DMS53 (cell line): Measurements from ENCODE around the gene TSSC4.

Experiments used
- DNase-seq: peaks from one replicate; lab custom pipeline; 2025; lab: John Stamatoyannopoulos, UW

TSSC4 gene

GRCh38 chr11:2434506-2435255 is 34.1 kb downstream of the TSSC4 start:
- no peak for DNase-seq

DNA sequence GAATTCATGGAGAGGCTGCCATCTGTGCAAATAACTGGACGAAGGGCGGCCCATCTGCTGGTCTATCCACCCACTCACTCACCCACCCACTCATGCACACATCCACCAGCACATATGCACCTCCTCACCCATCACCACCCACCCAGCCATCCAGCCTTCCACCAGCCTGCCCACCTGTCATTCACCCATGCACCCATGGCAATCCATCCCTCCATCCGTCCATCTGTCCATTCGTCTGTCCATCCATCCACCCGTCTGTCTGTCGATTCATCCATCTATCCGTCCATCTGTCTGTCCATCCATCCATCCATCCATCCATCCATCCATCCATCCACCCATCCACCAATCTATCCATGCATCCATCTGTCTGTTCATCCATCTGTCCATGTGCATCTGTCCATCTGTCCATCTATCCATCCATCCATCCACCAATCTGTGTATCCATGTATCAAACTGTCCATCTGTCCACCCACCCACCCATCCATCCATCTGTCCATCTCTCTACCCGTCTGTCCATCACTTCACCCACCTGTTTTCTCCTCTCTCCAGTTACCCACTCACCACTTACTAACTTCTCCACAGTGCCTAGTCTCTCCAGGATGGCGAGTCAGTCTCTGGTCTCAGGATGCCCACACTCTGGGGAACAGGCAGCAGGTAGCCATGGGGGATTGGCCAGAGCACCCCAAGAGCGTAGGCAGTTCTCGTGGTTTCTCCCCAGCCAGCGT is 34.9 kb downstream of the TSSC4 start:
- no peak for DNase-seq

GRCh38 chr11:2436013-2436520 is 35.5 kb downstream of the TSSC4 start:
- no peak for DNase-seq

DNA sequence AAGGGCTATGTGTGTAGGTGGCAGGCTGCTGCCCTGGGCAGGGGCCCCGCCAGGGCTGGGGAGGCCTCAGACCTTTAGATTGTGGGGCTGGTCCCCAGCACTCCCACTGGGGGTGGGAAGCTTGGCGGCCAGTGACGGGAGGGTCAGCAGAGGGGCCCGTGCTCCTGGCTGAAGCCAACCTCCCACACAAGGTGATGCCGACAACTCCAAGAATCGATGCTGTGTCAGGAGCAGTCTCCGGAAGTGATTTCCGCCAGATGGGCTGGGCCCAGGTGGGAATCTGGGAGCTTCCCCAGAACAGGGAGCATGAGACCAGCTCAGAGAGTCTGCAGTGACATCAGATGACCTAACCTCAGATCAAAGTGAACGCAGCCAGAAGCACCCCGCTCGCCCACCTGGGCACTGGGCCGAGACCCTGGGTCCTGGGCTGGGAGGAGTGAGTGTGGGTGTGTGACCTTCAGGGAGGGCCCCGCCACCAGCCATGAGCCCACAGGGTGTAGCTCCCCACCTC is 36.0 kb downstream of the TSSC4 start:
- no peak for DNase-seq

GRCh38 chr11:2437516-2437915 is 37.0 kb downstream of the TSSC4 start:
- DNase-seq, result no peak

DNA sequence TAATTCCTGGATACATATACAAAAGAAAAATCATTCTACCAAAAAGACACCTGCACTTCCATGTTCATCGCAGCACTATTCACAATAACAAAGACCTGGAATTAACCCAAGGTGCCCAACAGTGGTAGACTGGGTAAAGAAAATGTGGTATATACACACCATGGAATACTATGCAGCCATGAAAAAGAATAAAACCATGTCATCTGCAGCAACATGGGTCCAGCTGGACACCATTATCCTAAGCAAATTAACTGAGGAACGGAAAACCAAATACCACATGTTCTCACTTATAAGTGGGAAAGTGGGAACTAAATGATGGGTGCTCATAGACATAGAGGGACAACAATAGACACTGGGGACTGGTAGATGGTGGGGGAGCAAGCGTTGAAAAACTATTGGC is 39.3 kb downstream of the TSSC4 start:
- no peak for DNase-seq

DNA sequence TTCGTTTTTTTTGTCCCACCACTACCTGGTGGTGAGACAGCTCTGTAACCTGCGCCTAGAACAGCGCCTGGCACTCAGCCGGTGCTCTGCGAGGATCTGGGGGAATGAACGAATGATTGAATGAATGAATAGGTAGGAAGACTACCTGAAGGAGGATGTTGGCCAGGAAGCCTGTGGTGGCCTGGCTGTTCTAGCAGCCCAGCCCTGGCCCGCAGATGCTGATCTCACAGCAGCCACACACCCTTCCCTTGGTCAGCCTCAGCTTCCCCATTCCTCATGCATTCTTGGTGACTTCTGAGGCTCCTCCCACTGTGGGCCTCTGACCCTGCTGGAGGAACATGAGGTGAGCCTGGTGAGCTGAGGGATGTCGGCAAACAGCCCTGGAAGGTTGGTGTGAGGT is 40.1 kb downstream of the TSSC4 start:
- DNase-seq, result no peak

- DNase-seq, result no peak
These were observed 40.6 kb downstream of the TSSC4 start for GRCh38 chr11:2441171-2441570.

- no peak for DNase-seq
These were observed 42.0 kb downstream of the TSSC4 start for GRCh38 chr11:2442589-2442988.

DNA sequence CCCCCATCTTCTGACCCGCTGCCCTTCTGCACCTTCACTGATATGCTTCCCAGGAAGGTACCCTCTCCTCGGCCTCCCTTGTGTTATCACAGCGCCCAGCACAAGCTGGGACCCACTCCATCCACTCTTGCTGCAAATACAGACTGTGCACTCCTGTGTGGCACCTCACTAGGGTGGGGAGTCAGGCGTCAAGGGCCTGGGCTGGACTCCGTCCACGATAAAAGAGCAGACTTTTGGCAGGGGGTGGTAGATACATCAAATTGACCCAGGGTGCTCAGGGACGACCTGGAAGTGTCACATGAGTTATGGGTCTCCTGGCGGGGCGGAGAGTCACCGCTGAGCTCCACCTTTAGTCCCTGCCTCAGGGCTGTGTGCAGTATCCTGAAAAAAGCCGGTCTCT is 42.9 kb downstream of the TSSC4 start:
- DNase-seq, result no peak

GRCh38 chr11:2443881-2444820 is 43.6 kb downstream of the TSSC4 start, which contains the start of gene TRPM5:
TRPM5 (minus strand) TSS chr11:2444514; CDS start chr11:2423036, 21,478 bp downstream.
- peak; percentile 66 for DNase-seq

GRCh38 chr11:2444821-2445745 is 44.5 kb downstream of the TSSC4 start, which contains the start of gene KCNQ1:
KCNQ1 (plus strand) TSS chr11:2445008; CDS start chr11:2445099, 91 bp downstream.
- peak; percentile 80 for DNase-seq

GRCh38 chr11:2445746-2446551 is 45.4 kb downstream of the TSSC4 start:
- DNase-seq, result no peak

DNA sequence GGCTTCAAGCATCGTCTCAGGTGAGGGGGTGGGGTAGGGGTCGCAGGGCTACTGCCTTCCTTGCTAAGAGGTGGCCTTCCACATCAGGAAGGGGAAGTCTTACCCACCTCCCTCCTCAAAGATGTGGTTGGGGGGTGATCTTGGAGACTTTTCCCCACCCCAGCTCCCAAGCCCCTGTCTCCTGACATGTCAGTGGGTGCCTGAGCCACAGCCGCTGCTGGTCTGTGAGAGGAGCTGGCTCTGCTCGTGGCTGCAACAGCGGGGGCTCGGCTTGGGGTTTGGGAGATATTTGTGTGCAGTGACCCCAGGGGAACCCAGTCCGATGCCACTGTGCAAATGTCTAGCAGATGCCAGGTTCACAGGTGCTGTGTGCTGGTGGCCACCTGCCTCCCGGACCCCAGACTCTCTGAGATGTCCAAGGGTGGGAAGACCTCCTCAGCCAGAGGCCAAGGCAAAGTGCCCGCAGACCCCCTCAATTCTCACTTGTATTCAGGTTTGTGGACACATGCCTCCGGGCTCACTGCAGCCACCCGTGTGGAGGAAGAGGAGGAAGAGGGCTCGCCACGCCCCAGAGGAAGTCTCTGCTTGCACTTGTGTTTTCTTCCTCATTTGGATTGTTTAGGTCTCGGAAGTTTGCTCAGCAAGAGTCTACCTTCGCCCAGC is 46.2 kb downstream of the TSSC4 start:
- no peak for DNase-seq

DNA sequence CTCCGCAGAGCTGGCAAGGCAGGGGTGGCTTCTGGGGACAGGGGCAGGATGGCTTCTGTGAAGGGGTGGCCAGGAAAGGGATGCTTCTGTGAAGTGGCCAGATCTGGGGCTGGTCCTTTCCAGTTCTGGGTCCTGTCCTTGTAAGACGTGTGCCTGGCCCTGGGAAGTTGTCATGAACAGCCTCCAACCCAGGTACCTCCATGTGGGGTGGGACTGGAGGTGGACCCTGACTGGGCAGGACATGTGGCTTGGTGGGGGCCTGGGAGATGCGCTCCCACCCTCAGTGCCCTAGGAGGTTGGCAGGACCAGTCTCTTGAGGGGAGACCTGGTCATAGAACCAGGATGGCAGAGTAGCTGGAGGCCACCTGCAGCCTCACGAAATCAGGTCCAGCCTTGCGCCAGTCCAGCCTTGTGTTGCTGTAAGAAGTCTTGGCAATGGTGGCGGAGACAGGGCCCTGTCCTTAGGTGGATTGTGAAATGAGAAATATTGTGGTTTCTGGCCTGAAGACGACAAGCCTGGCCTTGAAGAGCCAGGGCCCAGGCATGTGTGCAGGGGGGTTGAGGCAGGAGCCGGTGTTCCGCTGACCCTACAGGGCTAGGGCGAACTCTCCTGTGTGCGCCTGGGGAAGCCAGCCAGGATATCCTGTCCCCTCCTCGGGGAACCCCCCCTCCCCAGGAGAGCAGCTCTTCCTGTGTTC is 46.9 kb downstream of the TSSC4 start:
- no peak for DNase-seq

- no peak for DNase-seq
These were observed 47.6 kb downstream of the TSSC4 start for GRCh38 chr11:2447951-2448650.

DNA sequence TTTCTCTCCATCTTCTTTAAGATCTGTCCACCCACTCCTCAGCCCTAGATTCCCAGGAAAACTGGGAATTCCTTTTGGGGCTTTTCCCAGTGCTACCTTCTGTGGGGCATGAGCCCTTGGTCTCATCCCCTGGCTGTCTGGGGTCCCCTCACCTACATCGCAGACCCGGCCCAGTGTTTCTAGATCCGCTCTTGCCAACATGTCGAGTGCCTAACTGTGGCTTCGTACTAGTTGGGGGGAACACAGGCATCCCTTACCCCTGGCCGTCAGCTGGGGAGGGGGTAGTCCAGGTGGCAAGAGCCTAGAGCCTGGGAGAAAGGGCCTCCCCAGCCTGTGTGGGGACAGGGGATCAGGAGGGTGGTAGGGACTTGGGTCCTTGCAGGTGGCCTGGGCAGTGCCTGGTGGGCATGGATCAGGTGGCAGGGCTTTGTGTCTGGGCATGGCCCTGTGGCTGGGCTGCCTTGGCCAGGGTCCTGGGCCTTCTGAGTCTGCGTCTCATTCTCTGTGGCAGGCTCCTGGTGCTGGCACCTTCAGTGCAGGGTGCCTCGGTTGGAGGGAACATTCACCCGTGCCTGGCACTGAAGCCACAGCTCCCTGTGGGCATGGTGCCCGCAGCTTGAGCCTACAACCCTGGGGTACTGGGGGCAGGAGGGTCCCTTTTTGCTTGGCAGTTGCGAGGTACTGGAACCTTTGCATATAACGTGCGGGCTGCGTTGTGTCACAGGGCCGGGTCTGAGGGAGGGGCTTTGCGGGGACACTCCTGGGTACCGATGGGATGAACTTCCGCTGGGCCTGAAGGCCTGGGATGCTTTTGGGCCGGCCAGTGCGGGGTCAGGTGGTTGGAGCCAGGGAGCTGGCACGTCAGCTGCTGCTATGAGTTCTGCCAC is 48.4 kb downstream of the TSSC4 start:
- no peak for DNase-seq
